CD14-positive monocyte (primary cell): Measurements from ENCODE around the gene SELENOH. TPM values are rescaled to one million over a fixed set of nuclear protein-coding genes. Genes with fewer than 3 reads are reported as not detected.

Experiments
- DNase-seq, 3 donors: peaks; one replicate each; pipeline ENCODE4 v3.0.0-alpha.2; 2011 to 2022
- H2AFZ ChIP-seq: 2 replicates; pipeline ENCODE4 v1.6.0; 2012; ENCODE audit warnings: mild to moderate bottlenecking, low read depth, low read length, inconsistent platforms; ENCODE audit not compliant: insufficient read depth, poor library complexity, severe bottlenecking
- H3K27ac ChIP-seq, 2 donors: 1 replicate in 1 of 2; 2 replicates in 1 of 2; pipeline ENCODE4 v1.5.1; 2012 to 2013; ENCODE audit warnings: low read length in 2 of 2, control low read depth in 1 of 2, inconsistent platforms in 1 of 2, low read depth in 1 of 2, mild to moderate bottlenecking in 1 of 2
- H3K27me3 ChIP-seq, 2 donors: one replicate each; pipeline versions ENCODE4 v1.6.0 to v1.6.1; 2011 to 2013; ENCODE audit warnings: low read length in 2 of 2; ENCODE audit not compliant: control insufficient read depth in 2 of 2, insufficient read depth in 2 of 2
- H3K36me3 ChIP-seq, 2 donors: replicated peaks in 1 of 2; 1 replicate in 1 of 2; 2 replicates in 1 of 2; pipeline versions ENCODE4 v1.5.1 to v1.6.1; 2012 to 2013; ENCODE audit warnings: low read length in 2 of 2, control low read depth in 1 of 2, inconsistent platforms in 1 of 2, mild to moderate bottlenecking in 1 of 2; ENCODE audit not compliant: insufficient read depth in 2 of 2, control insufficient read depth in 1 of 2
- H3K4me1 ChIP-seq, 2 donors: 1 replicate in 1 of 2; 2 replicates in 1 of 2; pipeline versions ENCODE4 v1.5.1 to v1.6.1; 2012 to 2013; ENCODE audit warnings: low read length in 2 of 2, control low read depth in 1 of 2, inconsistent platforms in 1 of 2, mild to moderate bottlenecking in 1 of 2, moderate library complexity in 1 of 2; ENCODE audit not compliant: insufficient read depth in 2 of 2, control insufficient read depth in 1 of 2
- H3K4me2 ChIP-seq: replicated peaks from 2 replicates; pipeline ENCODE3; 2012; ENCODE audit warnings: low read length, moderate library complexity, mild to moderate bottlenecking; ENCODE audit not compliant: poor library complexity, severe bottlenecking; ENCODE audit errors: extremely low read depth
- H3K4me3 ChIP-seq, 3 experiments: fragments of 200-600 bp in 1 of 3; sonication (generic) in 1 of 3; replicated peaks in 1 of 3; 1 replicate in 2 of 3; 2 replicates in 1 of 3; pipeline ENCODE4 v1.5.1; 2011 to 2013; ENCODE audit warnings: low read length in 3 of 3, mild to moderate bottlenecking in 3 of 3, control low read depth in 2 of 3, low read depth in 2 of 3, inconsistent platforms in 1 of 3, moderate library complexity in 1 of 3
- H3K79me2 ChIP-seq: 2 replicates; pipeline ENCODE4 v1.6.0; 2012; ENCODE audit warnings: mild to moderate bottlenecking, control low read depth, inconsistent platforms, low read length, moderate library complexity; ENCODE audit not compliant: insufficient read depth
- H3K9ac ChIP-seq: 2 replicates; pipeline ENCODE4 v1.6.0; 2017; ENCODE audit warnings: low read length, mild to moderate bottlenecking; ENCODE audit not compliant: insufficient read depth, poor library complexity, severe bottlenecking
- H3K9me3 ChIP-seq, 2 donors: replicated peaks in 1 of 2; 1 replicate in 1 of 2; 2 replicates in 1 of 2; pipeline versions ENCODE4 v1.5.1 to v1.6.1; 2012 to 2013; ENCODE audit warnings: low read length in 2 of 2, control low read depth in 1 of 2; ENCODE audit not compliant: control insufficient read depth in 1 of 2, insufficient read depth in 1 of 2
- H4K20me1 ChIP-seq: 2 replicates; pipeline ENCODE4 v1.6.0; 2012; ENCODE audit warnings: mild to moderate bottlenecking, low read length, control low read depth, moderate library complexity; ENCODE audit not compliant: insufficient read depth
- H3K27ac Mint-ChIP-seq, 7 donors: one replicate each; pipeline ENCODE4 v1.8.0; 2020; ENCODE audit warnings: mild to moderate bottlenecking in 7 of 7, mixed read lengths in 7 of 7, moderate library complexity in 6 of 7, inconsistent platforms in 2 of 7
- H3K27me3 Mint-ChIP-seq, 3 donors: one replicate each; pipeline ENCODE4 v1.8.0; 2021 to 2022; ENCODE audit warnings: low read depth in 3 of 3, mild to moderate bottlenecking in 3 of 3, mixed read lengths in 3 of 3, moderate library complexity in 3 of 3, inconsistent platforms in 1 of 3
- H3K36me3 Mint-ChIP-seq, 2 donors: one replicate each; pipeline ENCODE4 v1.8.0; 2020; ENCODE audit warnings: mixed read lengths in 2 of 2, inconsistent platforms in 1 of 2, mild to moderate bottlenecking in 1 of 2
- H3K4me1 Mint-ChIP-seq: one replicate; pipeline ENCODE4 v1.8.0; 2020; ENCODE audit warnings: mild to moderate bottlenecking, mixed read lengths
- H3K4me3 Mint-ChIP-seq, 2 donors: one replicate each; pipeline ENCODE4 v1.8.0; 2020; ENCODE audit warnings: mild to moderate bottlenecking in 2 of 2, mixed read lengths in 2 of 2, moderate library complexity in 1 of 2
- H3K9me3 Mint-ChIP-seq, 7 donors: one replicate each; pipeline ENCODE4 v1.8.0; 2020 to 2022; ENCODE audit warnings: mixed read lengths in 7 of 7, mild to moderate bottlenecking in 6 of 7, moderate library complexity in 6 of 7, inconsistent platforms in 2 of 7
- CTCF ChIP-seq: fragments of 200-600 bp; IDR thresholded peaks from one replicate; pipeline ENCODE4 v1.8.0; 2022; ENCODE audit warnings: antibody characterized with exemption, mild to moderate bottlenecking
- WGBS: methylation state at CpG from one replicate; pipeline ENCODE4 v1.1.5; 2013; ENCODE audit warnings: missing lambda C conversion rate; ENCODE audit not compliant: insufficient coverage; 5-methylcytosine and 5-hydroxymethylcytosine counted together
- intact Hi-C, 2 donors: fragments of 100-400 bp; cut with micrococcal nuclease; formaldehyde crosslinking; loops; one replicate each; pipeline versions ENCODE4 v1.15.0 to v1.15.1; 2023
- polyA plus RNA-seq, 3 donors: library from polyadenylated mRNA; depleted of rRNA in 1 of 3; unstranded in 2 of 3; stranded (reverse) in 1 of 3; fragments of 300-500 nt in 2 of 3; fragments of >200 nt in 1 of 3; fragmentation: Illumina TruSeq in 2 of 3; gene quantifications; 1 replicate in 2 of 3; 2 replicates in 1 of 3; pipeline ENCODE4 v1.2.3, GENCODE V29; 2012 to 2021

Gene SELENOH
- polyA plus RNA-seq, 3 donors, result 99.5 to 260 (median 206) TPM

GRCh38 chr11:57762235-57762861 lies 21.1 kb downstream of the SELENOH start:
- Histone ChIP-seq H3K27ac (peak overlapping the region in 1 of 2 donors; percentile 87), H3K9me3 (no peaks in the 10 kb centered on the region), H3K4me1 (peaks cover 23 to 27% of the 10 kb centered on the region in 2 donors), H3K36me3 (no peaks in the 10 kb centered on the region), H3K27me3 (no peaks in the 10 kb centered on the region), H3K4me2 (peak overlapping the region; percentile 86), H3K79me2 (peaks cover 52% of the 10 kb centered on the region), H3K9ac (peak overlapping the region; percentile 69), H2AFZ (peak overlapping the region; percentile 82), H3K4me3 (peak overlapping the region; percentile 83 to 99 (median 93)), H4K20me1 (peaks cover 34% of the 10 kb centered on the region)
- Mint-ChIP-seq H3K4me3 (peak overlapping the region; percentile 97), H3K4me1 (peaks cover 35% of the 10 kb centered on the region), H3K9me3 (peaks cover 0 to 2% (median 0%) of the 10 kb centered on the region in 7 donors), H3K27ac (peak overlapping the region in 6 of 7 donors; percentile 92 to 98 (median 94)), H3K36me3 (peaks cover 9 to 18% of the 10 kb centered on the region in 2 donors), H3K27me3 (peaks cover 0 to 5% (median 0%) of the 10 kb centered on the region in 3 donors)
- WGBS, result 5% methylated on average over 3 of the region's 9 CpGs
- no peak for DNase-seq
- no peak for TF ChIP-seq CTCF
- intact Hi-C loops, result loop anchor here in 1 of 2 donors (5.0 kb wide), 1 partner anchor 35 kb away; no protein-coding TSS in a partner anchor

DNA sequence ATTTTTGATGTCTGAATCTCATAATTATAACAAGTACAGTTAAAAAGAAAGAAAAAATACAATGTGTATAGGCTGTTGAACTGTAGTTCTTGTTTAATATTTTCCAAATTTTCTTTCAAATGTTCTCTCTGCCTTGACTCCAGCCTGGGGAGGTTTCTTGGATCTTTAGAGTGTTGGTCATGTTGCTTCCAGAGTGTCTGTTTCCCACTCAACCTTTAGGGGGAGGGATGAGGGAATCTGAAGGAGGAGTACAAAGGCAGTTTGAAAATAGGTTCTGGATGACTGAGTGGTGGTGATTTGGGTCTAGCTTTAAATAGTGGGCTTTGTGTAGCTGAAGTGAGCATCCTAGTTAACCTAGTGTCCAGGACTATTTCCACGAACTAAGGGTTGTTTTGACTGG lies 22.3 kb downstream of the SELENOH start:
- H3K4me1 ChIP-seq, result peaks cover 23 to 27% of the 10 kb centered on the region in 2 donors
- no peaks in the 10 kb centered on the region for H3K9me3 ChIP-seq
- H3K27me3 Mint-ChIP-seq, result peaks cover 0 to 5% (median 0%) of the 10 kb centered on the region in 3 donors
- peak overlapping the region; percentile 8 for H2AFZ ChIP-seq
- intact Hi-C loops, result loop anchor here in 1 of 2 donors (5.0 kb wide), 1 partner anchor 34 kb away; no protein-coding TSS in a partner anchor
- H3K4me3 Mint-ChIP-seq, result peak overlapping the region; percentile 88 to 97
- peaks cover 35% of the 10 kb centered on the region for H3K4me1 Mint-ChIP-seq
- peak overlapping the region in 2 of 7 donors; percentile 7 to 20 for H3K27ac Mint-ChIP-seq
- no peak for DNase-seq
- H3K4me2 ChIP-seq, result peak overlapping the region; percentile 86
- H3K36me3 ChIP-seq, result no peaks in the 10 kb centered on the region
- H4K20me1 ChIP-seq, result peaks cover 43% of the 10 kb centered on the region
- no peaks in the 10 kb centered on the region for H3K27me3 ChIP-seq
- H3K9me3 Mint-ChIP-seq, result peaks cover 0 to 2% (median 0%) of the 10 kb centered on the region in 7 donors
- no peak overlapping the region for H3K9ac ChIP-seq
- WGBS, result 20% methylated on average over 1 of the region's 1 CpG
- TF ChIP-seq CTCF, result no peak
- peaks cover 63% of the 10 kb centered on the region for H3K79me2 ChIP-seq
- no peak overlapping the region for H3K27ac ChIP-seq
- peak overlapping the region; percentile 83 to 99 (median 93) for H3K4me3 ChIP-seq
- H3K36me3 Mint-ChIP-seq, result peaks cover 9 to 18% of the 10 kb centered on the region in 2 donors
